Measurements from ENCODE around the gene CC2D1B.

The CC2D1B gene

DNA sequence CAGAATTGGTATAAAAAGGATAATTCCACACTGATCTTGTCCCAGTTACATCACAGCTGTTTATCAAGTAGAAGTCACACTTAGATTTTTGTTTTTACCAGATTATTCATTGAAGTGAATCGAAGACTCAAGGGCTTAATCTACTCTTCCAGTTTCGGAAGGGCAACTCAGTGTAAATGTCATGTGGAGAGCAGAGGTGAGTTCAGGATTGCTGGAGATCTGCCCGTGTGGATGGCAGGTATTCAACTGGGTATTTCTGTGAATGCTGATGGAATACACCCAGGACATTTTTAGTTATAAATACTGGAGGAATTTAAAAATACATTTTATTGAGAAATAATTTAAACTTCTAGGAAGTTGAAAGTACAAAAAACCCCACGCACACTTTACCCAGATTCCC, 19.4 kb downstream of the CC2D1B start:
- Mint-ChIP-seq H3K4me3 (no peak overlapping the region), H3K27ac (no peak overlapping the region), H3K4me1 (peaks cover 6% of the 10 kb centered on the region), H3K27me3 (no peaks in the 10 kb centered on the region), H3K9me3 (no peaks in the 10 kb centered on the region)
- DNase-seq (no peak), ATAC-seq (no peak)

DNA sequence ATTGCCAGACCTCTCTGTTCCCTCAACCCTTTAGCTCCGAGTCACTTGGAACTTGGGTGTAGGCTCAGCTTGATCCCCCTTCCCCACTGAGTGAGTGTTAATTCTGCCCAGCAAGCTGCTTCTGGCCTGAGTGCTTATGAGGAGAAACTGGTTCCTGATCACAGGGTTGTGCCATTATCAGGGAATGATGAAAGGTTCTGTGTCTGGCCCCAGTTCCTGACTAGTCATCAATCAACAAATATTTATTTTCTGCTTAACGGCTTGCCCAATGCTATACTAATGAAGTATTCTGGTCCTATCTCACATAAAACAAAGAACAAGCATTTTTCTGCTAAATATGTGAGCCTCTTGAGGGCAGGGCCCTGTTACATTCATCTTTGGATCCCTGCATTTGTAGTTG, 20.8 kb downstream of the CC2D1B start:
- no peak overlapping the region for H3K27ac Mint-ChIP-seq
- no peaks in the 10 kb centered on the region for H3K9me3 Mint-ChIP-seq
- DNase-seq (no peak), ATAC-seq (no peak)
- no peaks in the 10 kb centered on the region for H3K27me3 Mint-ChIP-seq
- H3K4me3 Mint-ChIP-seq, result no peak overlapping the region
- peaks cover 6% of the 10 kb centered on the region for H3K4me1 Mint-ChIP-seq

DNA sequence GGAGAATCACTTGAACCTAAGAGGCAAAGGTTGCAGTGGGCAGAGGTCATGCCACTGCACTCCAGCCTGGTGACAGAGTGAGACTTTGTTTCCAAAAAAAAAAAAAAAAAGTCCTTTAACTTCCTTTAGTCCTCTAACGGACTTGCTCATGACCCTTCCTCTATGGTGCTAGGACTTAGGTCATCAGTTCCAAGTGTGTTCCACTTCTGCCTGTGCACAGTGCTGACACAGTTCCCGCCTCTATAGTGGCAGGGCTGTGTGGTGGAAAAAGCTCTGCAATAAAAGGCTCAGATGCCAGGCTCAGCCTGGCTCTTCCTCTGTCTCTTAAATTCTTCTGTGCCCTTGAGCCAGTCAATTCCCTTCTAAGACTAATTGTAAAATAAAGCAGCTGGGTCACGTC, 22.0 kb downstream of the CC2D1B start:
- Mint-ChIP-seq H3K27ac (no peak overlapping the region), H3K9me3 (no peaks in the 10 kb centered on the region), H3K4me3 (no peak overlapping the region), H3K4me1 (peaks cover 5% of the 10 kb centered on the region), H3K27me3 (no peaks in the 10 kb centered on the region)
- no peak for DNase-seq
- ATAC-seq, result no peak

DNA sequence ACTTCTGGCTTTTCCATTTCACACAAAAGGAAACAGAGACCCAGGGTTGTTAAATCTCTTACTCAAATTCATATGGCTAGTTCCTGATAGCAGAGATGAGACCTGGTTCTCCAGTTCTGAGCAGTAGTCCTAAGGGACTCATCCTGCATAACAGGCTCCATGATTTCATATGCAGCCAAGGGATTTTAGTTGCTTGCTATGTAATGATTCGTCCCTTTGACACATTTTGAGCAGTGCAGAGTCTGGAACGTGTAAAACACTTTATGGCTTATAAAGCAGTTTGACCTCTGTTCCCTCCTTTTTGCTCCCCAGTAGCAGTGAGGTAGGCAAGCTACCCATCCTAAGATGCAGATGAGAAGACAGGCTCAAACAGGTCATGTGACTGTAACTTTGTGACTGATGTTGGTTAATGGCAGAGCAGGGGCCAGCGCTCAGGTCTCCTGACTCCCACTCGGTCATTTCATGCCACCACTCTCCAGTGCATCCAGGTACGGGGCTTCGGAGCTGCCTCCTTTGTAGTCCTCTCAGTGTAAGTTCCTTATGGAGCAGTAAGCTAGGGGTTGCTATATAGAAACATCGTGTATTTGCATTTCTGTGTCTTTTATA, 24.2 kb downstream of the CC2D1B start:
- DNase-seq (no peak), ATAC-seq (no peak)
- Mint-ChIP-seq H3K4me1 (no peaks in the 10 kb centered on the region), H3K27me3 (no peaks in the 10 kb centered on the region), H3K27ac (no peak overlapping the region), H3K4me3 (no peak overlapping the region), H3K9me3 (no peaks in the 10 kb centered on the region)

DNA sequence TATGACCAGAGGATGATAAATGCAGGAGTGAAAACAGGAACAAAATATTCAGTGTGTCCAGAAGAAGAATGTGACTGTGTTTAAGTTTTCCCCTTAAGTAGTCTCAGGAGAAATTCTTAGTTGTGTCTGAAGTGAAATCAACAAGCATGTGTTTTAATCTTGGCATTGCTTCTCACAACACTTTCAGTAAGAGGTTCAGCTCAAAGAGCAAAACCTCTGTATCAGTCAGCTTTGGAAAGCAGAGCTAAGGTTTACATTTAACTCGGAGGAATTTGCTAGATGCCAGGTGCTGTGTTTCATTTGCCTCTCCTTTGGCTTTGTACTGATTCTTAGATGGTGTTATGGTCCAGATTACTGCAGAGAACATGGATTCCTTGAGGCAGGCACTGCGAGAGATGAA, 28.6 kb downstream of the CC2D1B start:
- Mint-ChIP-seq H3K4me3 (no peak overlapping the region), H3K4me1 (no peaks in the 10 kb centered on the region), H3K9me3 (no peaks in the 10 kb centered on the region), H3K27ac (no peak overlapping the region), H3K27me3 (no peaks in the 10 kb centered on the region)
- DNase-seq (no peak), ATAC-seq (no peak)

DNA sequence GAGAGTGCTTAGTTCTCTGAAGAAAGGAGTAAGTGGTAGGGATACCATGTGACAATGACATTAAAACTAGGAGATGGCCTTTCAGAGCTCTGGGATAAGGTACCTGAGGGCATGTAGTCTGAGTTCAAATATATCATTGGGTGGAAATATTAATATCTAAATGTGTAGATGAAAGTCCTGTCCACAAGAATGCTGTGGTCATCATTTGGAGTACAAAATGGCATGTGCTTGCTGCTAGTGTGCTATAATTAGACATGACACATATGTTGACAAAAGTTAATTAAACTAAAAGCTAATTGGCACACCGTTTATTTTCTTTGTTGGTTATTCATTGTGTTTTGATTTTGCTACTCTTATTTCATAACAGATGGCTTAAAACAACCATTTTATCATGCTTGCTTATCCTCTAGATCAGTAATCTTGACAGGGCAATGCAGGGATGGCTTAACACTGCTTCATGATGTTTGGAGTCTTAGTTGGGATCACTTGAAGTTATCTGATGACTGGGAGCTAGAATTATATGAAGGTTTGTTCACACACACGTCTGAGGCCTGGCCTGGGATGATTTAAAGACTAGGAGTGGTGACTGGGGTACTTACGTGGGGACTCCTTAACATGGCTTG, 31.0 kb downstream of the CC2D1B start:
- peaks cover 9% of the 10 kb centered on the region for H3K4me1 Mint-ChIP-seq
- H3K27me3 Mint-ChIP-seq, result no peaks in the 10 kb centered on the region
- H3K9me3 Mint-ChIP-seq, result no peaks in the 10 kb centered on the region
- ATAC-seq (no peak), DNase-seq (no peak)
- no peak overlapping the region for H3K4me3 Mint-ChIP-seq
- no peak overlapping the region for H3K27ac Mint-ChIP-seq

DNA sequence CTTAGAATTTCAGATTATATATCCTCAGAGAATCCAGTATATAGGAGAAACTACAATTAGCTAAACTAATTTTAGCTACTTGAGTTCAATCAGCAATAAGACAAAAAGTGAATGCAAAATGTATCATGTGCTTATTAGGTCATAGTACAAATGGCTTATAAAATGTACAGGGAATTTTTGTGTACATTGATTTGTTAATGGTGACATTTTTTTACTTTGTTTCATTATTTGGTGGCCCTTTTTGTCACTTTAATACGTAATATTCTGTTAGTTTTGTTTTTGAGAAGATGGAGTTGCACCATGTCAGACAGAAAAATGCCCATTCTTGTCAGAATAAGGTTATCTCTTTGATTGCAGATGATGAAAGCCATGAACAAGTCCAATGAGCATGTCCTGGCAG, 33.6 kb downstream of the CC2D1B start:
- no peak overlapping the region for H3K4me3 Mint-ChIP-seq
- DNase-seq (no peak), ATAC-seq (no peak)
- H3K27ac Mint-ChIP-seq, result no peak overlapping the region
- H3K9me3 Mint-ChIP-seq, result no peaks in the 10 kb centered on the region
- no peaks in the 10 kb centered on the region for H3K27me3 Mint-ChIP-seq
- peaks cover 15% of the 10 kb centered on the region for H3K4me1 Mint-ChIP-seq

DNA sequence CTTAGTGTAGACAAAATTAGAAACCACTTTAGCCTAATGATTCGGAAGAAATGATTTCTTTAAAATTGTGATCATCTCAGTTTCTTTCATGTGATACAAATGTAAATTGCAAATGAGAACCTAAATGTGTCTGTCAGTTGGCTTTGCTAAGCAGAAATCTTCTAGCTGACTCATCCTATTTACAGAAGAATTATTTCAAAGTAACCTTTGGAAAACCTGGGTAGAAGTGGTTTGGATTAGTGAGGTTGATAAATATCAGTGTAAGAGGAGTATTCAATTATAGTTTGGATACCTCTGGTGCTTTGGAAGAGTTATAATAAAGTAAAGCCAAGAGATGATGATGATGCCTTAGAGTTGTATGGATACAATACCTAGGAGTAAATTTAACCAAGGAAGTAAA, 37.4 kb downstream of the CC2D1B start:
- Mint-ChIP-seq H3K27me3 (no peaks in the 10 kb centered on the region), H3K4me3 (no peak overlapping the region), H3K27ac (no peak overlapping the region), H3K9me3 (no peaks in the 10 kb centered on the region), H3K4me1 (peaks cover 15% of the 10 kb centered on the region)
- DNase-seq (no peak), ATAC-seq (no peak)

DNA sequence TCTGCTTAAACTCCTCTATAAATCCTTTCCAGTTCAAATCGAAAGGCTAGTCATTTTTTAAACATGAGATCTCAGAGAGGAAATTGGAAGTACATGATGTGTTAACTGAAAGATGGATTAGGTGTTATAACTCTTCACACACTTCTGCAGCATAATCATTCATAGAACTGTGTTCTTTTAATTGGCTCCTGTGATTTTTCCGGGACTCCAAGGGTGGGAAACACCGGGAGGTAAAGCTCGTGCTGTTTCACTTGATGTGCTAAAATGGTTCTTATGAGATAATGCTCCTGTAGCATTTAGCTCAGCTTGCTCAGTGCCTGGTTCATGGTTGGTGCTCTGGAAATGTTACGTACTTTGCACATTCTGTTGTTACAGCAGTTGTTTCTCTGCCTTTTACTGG, 40.2 kb downstream of the CC2D1B start:
- Mint-ChIP-seq H3K9me3 (no peaks in the 10 kb centered on the region), H3K4me3 (no peak overlapping the region), H3K27me3 (no peaks in the 10 kb centered on the region), H3K27ac (no peak overlapping the region), H3K4me1 (peaks cover 13% of the 10 kb centered on the region)
- ATAC-seq, result no peak
- no peak for DNase-seq

DNA sequence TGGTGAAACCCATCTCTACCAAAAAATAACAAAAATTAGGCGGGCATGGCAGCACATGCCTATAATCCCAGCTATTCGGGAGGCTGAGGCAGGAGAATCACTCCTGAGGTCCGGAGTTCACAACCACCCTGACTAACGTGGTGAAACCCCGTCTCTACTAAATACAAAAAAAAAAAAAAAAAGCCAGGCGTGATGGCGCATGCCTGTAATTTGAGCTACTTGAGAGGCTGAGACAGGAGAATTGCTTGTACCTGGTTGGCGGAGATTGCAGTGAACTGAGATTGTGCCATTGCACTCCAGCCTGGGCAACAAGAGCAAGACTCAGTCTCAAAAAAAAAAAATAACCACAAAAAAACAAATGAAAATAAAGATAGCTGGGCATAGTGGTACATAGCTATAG, 42.3 kb downstream of the CC2D1B start:
- Mint-ChIP-seq H3K27me3 (no peaks in the 10 kb centered on the region), H3K4me1 (no peaks in the 10 kb centered on the region), H3K27ac (peak overlapping the region in 1 of 2 donors; percentile 69), H3K9me3 (no peaks in the 10 kb centered on the region), H3K4me3 (no peak overlapping the region)
- DNase-seq (no peak), ATAC-seq (no peak)

DNA sequence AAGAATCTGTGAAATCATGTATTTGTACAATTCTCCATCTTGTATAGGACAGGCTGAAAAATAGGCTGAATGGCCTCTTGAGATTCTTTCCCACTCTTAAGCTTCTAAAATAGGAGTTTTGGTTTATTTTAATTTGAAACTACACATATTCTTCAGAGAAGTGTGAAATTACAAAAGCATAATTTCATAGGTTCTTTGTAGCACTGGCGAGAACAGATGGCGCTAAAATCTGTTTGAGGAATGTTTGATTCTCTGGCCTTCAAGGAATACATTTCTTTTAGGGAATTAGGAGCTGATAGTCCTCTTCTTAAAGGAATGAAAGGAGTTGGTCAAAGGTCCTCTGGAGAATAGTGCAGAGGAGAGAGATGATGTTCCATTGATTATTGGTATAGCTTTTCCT, 44.9 kb downstream of the CC2D1B start:
- no peak overlapping the region for H3K27ac Mint-ChIP-seq
- H3K4me1 Mint-ChIP-seq, result no peaks in the 10 kb centered on the region
- no peaks in the 10 kb centered on the region for H3K9me3 Mint-ChIP-seq

DNA sequence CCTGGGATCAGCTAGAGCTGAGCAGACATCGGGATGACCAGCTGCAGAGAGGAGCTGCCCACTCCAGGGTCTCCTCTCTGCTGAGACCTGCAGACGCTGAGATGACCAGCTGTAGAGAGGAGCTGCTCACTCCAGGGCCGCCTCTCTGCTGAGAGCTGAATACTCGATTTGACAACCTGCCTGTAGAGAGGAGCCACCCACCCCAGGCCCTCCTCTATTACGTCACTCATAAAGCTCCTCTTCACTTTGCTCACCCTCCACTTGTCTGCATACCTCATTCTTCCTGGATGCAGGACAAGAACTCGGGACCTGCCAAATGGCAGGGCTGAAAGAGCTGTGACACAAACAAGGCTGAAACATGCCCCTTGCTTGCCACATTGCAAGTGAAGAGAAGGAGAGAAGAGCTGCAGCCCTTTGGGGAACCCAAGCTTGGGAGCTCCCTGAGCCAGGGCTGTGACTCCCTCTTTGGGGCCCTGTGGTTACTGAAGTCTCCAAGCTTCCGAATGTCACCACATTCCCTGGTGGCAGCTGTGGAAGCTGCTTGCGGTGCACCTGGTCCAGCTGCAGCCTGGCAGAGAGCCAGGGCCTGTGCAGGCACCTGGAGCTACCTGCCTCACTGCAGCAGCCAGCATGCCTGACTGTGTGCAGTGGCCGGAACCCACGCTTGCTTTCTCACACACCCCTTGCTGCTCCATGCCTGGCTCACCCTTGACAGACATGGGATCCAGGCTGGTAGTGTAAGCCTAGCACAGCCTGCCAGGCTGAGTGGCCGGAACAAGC, 59.6 kb downstream of the CC2D1B start:
- no peak overlapping the region for H3K4me3 Mint-ChIP-seq
- DNase-seq (no peak), ATAC-seq (no peak)
- no peaks in the 10 kb centered on the region for H3K9me3 Mint-ChIP-seq
- H3K4me1 Mint-ChIP-seq, result no peaks in the 10 kb centered on the region
- H3K27me3 Mint-ChIP-seq, result no peaks in the 10 kb centered on the region
- H3K27ac Mint-ChIP-seq, result no peak overlapping the region

More for the DNA sequence above, 44.9 kb downstream of the CC2D1B start:
- no peak for DNase-seq
- Mint-ChIP-seq H3K4me3 (no peak overlapping the region), H3K27me3 (no peaks in the 10 kb centered on the region)
- no peak for ATAC-seq

DNA sequence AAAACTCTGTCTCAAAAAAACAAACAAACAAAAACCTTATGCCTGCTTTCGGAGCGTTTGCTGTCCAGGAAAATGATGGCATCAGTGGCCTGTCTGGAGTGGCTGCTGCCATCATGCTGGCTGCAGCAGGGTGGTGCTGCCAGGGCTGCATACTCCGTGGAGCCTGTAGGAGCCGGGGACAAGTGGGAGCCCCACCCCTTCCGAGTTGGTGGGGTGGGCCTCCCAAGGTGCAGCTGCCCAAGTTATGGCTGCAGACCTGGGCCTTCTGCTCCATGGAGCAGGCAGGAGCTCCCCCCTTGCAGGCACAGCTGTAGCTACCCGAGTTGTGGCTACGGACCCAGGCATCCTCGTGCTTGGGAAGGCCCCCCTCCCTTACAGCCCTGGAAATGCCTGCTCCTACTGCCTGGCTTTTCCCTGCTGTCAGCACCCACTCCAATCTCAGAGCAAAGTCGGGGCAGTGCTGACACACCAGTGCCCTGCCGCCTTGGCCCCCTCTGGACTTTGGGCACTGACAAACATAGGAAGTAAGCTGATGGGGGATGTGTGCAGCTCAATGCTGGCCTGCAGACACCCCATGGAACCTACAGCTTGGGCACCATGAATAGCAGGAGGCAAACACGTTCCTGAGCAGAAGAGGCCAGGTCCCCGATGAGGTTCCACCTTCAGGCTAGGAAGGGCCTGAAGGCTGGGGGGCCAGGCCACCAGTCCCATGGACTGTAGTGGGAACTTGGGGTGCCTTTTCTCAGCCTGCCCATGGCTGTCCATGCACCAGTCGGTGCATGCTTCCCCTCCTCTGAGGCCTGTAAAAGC, 60.4 kb downstream of the CC2D1B start:
- no peaks in the 10 kb centered on the region for H3K4me1 Mint-ChIP-seq
- H3K4me3 Mint-ChIP-seq, result no peak overlapping the region
- DNase-seq, result no peak
- no peaks in the 10 kb centered on the region for H3K27me3 Mint-ChIP-seq
- H3K9me3 Mint-ChIP-seq, result no peaks in the 10 kb centered on the region
- ATAC-seq, result no peak
- H3K27ac Mint-ChIP-seq, result no peak overlapping the region
